Measurements from ENCODE around the gene ABCC6. TPM values are rescaled to one million over a fixed set of nuclear protein-coding genes. Genes with fewer than 3 reads are reported as not detected.

The ABCC6 gene
- total RNA-seq, 1 donor from 2014 or later = 5.9 TPM

GRCh38 chr16:16124438-16124837 is 98.9 kb downstream of the ABCC6 start:
- no peak overlapping the region for H3K27ac Mint-ChIP-seq
- no peaks in the 10 kb centered on the region for H3K27me3 Mint-ChIP-seq
- H3K4me1 Mint-ChIP-seq (ENCODE audit: unreplicated experiment) = no peaks in the 10 kb centered on the region
- no peak for DNase-seq (ENCODE audit: extremely low spot score, unreplicated experiment)
- H3K36me3 Mint-ChIP-seq = peaks cover 40% of the 10 kb centered on the region
- H3K4me3 Mint-ChIP-seq = no peak overlapping the region
- peaks cover 4% of the 10 kb centered on the region for H3K9me3 Mint-ChIP-seq
- TF ChIP-seq CTCF (conservative IDR thresholded peaks at IDR 0.05) = no peak

- no peaks in the 10 kb centered on the region for H3K4me1 Mint-ChIP-seq (ENCODE audit: unreplicated experiment)
Observed at GRCh38 chr16:16122264-16122663, 101.0 kb downstream of the ABCC6 start.

GRCh38 chr16:16121185-16121727 is 102.0 kb downstream of the ABCC6 start:
- peaks cover 59% of the 10 kb centered on the region for H3K36me3 Mint-ChIP-seq
- DNase-seq (ENCODE audit: extremely low spot score, unreplicated experiment) = no peak
- H3K4me3 Mint-ChIP-seq = no peak overlapping the region
- TF ChIP-seq CTCF (conservative IDR thresholded peaks at IDR 0.05) = no peak
- H3K27ac Mint-ChIP-seq = no peak overlapping the region
- H3K9me3 Mint-ChIP-seq = peaks cover 4% of the 10 kb centered on the region
- H3K27me3 Mint-ChIP-seq = no peaks in the 10 kb centered on the region
- no peaks in the 10 kb centered on the region for H3K4me1 Mint-ChIP-seq (ENCODE audit: unreplicated experiment)

More at GRCh38 chr16:16122264-16122663, 101.0 kb downstream of the ABCC6 start:
- H3K27ac Mint-ChIP-seq = no peak overlapping the region
- TF ChIP-seq CTCF (conservative IDR thresholded peaks at IDR 0.05) = no peak
- H3K27me3 Mint-ChIP-seq = no peaks in the 10 kb centered on the region
- H3K36me3 Mint-ChIP-seq = peaks cover 54% of the 10 kb centered on the region
- H3K4me3 Mint-ChIP-seq = no peak overlapping the region
- peaks cover 4% of the 10 kb centered on the region for H3K9me3 Mint-ChIP-seq
- DNase-seq (ENCODE audit: extremely low spot score, unreplicated experiment) = no peak

- TF ChIP-seq CTCF (conservative IDR thresholded peaks at IDR 0.05) = no peak
- Mint-ChIP-seq H3K27ac (peak overlapping the region; percentile 86), H3K27me3 (no peaks in the 10 kb centered on the region), H3K36me3 (peaks cover 54% of the 10 kb centered on the region), H3K4me1 (ENCODE audit: unreplicated experiment) (no peaks in the 10 kb centered on the region), H3K4me3 (peak overlapping the region; percentile 6), H3K9me3 (peaks cover 4% of the 10 kb centered on the region)
- DNase-seq (ENCODE audit: extremely low spot score, unreplicated experiment) = no peak
Observed at GRCh38 chr16:16120382-16121184, 102.7 kb downstream of the ABCC6 start.

- Mint-ChIP-seq H3K9me3 (peaks cover 4% of the 10 kb centered on the region), H3K27me3 (no peaks in the 10 kb centered on the region), H3K4me1 (ENCODE audit: unreplicated experiment) (no peaks in the 10 kb centered on the region), H3K27ac (peak overlapping the region; percentile 86), H3K36me3 (peaks cover 54% of the 10 kb centered on the region), H3K4me3 (peak overlapping the region; percentile 6)
- TF ChIP-seq CTCF (conservative IDR thresholded peaks at IDR 0.05) = no peak
- DNase-seq (ENCODE audit: extremely low spot score, unreplicated experiment) = no peak
Observed at GRCh38 chr16:16120044-16120381, 103.3 kb downstream of the ABCC6 start.

All from type B pancreatic cell (in vitro differentiated cells).